HPDE6-E6E7 (cell line): ENCODE data around the gene ENDOG.
"Not testable (repeated sequence)": the region's sequence is repeated elsewhere in the genome, so short reads cannot be mapped to it uniquely, and the experiment has no call there.

Experiments used
- DNase-seq: peaks from one replicate; pipeline ENCODE4 v3.0.0; 2011; ENCODE audit warnings: missing footprints; ENCODE audit errors: extremely low spot score

ENDOG gene

GRCh38 chr9:128862401-128862851 is 44.1 kb downstream of the ENDOG start:
- no peak for DNase-seq

- DNase-seq = no peak
Observed at GRCh38 chr9:128863647-128864046, 45.3 kb downstream of the ENDOG start.

- DNase-seq = no peak
Observed at GRCh38 chr9:128870128-128870940, 52.0 kb downstream of the ENDOG start.

- DNase-seq = not testable (repeated sequence)
Observed at GRCh38 chr9:128870941-128871265, 52.6 kb downstream of the ENDOG start.
